WI38 (cell line): ENCODE measurements around the gene PSMG4.

Experiments used
- H3K4me3 ChIP-seq: 2 replicates; pipeline ENCODE4 v1.5.1; 2011; ENCODE audit warnings: low read depth, mild to moderate bottlenecking, control low read depth, low read length
- TF ChIP-seq, protein P1 (sequence below): IDR thresholded peaks from 2 replicates; pipeline ENCODE4 v1.5.1; 2012; ENCODE audit warnings: low read depth, mild to moderate bottlenecking, control low read depth, low read length

The PSMG4 gene

DNA sequence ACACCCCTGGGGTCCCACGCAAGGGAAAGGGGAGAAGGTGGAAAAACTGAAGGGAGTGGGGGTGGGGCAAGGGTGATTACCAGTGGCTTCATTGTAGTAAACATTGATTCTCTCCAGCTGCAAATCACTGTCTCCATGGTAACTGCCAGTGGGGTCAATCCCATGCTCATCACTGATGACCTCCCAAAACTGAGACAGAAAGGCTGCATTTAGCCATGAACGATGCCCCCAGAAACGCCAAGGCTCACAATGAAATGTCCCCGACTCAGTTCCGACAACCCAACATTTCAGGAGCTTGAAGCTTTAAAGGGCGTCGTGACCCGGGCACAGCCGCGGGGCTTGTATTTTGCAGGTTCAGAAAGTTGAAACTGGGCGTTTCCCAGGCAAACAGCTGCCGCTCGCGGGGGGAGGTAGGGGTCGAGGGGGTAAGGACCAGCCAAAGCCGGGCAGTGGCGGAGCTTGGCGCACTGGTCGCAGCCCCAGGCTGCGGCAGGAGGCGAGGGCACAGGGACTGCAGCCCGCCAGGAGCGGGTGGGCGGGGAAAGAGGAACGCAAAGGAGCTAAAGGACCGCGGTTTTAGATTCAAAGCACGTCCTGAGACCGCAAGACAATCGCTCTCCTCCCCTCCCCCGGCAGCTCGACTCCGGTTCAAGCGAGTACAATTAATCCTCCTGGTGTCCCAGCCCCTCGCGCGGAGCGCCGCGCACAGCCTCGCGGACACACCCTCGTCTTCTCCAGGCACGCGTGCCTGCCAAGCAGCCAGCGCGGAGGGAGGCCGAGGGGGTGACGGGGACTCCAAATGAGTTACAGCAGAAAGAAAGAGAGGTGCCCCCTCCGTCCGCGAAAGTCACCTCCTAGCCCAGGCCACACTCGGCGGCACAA lies 32.0 kb upstream of the PSMG4 start:
- TF ChIP-seq, protein P1, sequence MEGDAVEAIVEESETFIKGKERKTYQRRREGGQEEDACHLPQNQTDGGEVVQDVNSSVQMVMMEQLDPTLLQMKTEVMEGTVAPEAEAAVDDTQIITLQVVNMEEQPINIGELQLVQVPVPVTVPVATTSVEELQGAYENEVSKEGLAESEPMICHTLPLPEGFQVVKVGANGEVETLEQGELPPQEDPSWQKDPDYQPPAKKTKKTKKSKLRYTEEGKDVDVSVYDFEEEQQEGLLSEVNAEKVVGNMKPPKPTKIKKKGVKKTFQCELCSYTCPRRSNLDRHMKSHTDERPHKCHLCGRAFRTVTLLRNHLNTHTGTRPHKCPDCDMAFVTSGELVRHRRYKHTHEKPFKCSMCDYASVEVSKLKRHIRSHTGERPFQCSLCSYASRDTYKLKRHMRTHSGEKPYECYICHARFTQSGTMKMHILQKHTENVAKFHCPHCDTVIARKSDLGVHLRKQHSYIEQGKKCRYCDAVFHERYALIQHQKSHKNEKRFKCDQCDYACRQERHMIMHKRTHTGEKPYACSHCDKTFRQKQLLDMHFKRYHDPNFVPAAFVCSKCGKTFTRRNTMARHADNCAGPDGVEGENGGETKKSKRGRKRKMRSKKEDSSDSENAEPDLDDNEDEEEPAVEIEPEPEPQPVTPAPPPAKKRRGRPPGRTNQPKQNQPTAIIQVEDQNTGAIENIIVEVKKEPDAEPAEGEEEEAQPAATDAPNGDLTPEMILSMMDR = no peak
- H3K4me3 ChIP-seq = peak overlapping the region; percentile 52

- TF ChIP-seq, protein P1 = no peak
- H3K4me3 ChIP-seq = peak within 1 kb of the TSS; percentile 52
These were observed 31.2 kb upstream of the PSMG4 start, which contains the start of gene TUBB2B for GRCh38 chr6:3227363-3228045. TSS of gene TUBB2B (minus strand) at chr6:3227653. CDS start at chr6:3227543, 110 bp downstream.

DNA sequence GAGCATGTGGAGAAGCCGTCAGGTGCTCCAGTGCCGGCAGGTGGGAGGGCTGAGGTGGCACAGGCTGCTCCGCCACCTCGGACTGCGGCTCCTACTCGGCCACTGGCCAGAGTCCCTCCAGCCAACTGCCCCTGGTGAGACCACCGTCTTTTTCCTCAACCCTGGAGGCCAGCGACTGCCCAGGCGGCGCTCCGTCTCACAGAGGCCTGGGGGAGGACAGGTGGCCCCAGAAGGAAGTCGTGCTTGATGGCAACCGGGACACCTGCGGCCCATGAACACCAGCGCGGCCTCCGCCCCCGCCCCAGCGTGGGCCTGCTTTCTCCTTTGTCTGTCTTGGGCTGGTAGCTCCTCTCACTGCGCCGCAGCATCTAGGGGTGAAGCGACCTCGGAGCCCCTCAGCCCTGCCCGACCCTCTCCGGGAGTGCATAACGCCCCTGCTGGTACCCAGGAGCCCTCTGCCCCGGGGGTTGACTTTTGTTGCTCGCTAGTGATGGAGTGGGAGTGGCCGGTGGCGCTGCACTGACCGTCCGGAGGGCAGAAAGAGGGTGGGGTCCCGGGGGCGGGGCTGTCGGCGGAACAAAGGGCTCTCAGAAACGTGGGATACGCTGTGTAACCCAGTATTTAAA lies 30.6 kb upstream of the PSMG4 start:
- H3K4me3 ChIP-seq = no peak overlapping the region
- TF ChIP-seq, protein P1 = no peak

DNA sequence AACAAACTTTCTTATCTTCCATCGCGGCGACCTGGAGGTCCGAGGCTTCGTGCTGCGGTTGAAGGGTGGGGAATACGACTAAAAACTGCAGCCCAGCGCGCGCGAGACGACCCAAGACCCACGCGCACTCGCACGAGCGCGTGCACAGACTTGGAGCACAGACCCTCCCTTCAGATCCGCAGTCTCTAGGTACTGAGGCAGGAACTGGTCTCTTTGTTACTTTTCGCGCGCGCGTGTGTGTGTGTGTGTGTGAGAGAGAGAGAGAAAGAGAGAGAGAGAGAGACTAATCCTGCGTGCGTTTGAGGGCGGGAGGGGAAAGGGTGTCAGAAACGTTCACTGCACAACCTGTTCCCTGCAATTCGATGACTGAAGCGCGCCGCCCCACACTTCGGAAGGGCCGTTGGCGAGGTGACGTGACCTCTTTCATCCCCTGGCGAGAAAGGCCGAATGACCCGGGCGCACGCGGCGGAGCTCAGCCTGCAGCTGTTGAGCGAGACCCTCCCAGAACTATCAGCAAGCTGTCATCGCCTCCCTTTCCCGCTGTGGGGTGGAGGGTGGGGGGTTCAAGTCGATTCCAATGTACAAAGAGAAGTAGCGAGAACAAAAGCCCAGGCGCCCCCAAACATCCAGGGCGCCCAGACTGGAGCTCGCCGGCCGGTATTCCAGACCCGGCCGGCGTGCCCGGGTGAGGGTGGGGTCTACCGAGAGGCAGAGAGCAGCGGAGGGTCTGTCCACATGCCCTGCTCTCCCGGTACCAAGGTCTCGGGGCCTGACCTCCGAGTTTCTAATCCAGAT lies 29.8 kb upstream of the PSMG4 start:
- TF ChIP-seq, protein P1 = no peak
- H3K4me3 ChIP-seq = no peak overlapping the region

GRCh38 chr6:3229566-3230178 lies 29.1 kb upstream of the PSMG4 start:
- TF ChIP-seq, protein P1 = no peak
- H3K4me3 ChIP-seq = no peak overlapping the region

DNA sequence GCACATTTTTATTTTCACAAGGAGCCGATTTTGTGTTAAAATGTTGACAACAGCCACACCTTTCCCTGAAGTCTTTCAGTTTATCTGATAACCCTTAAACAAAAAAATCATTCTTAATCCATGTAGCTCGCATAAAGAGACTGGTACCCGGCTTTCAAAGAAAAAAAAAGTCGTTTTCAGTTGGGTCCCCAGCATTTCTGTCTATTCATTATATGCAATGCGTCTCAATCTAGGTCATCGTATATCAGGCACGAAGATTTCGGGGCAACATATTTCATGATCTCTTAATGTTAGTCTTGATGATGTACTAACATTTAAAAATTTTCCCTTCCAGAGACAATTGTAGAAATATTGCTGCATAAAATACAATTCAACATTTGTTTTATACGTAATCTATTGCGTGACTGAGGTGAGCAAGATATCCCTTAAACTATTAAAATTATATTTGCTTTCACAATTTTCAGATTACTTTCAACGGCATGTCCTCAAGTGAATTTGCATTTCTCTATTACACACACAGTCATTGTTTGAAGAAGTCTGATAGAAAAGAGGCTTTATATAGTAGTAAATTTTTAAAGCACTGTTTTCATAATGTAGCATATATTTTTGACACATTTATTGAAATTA lies 28.4 kb upstream of the PSMG4 start:
- TF ChIP-seq, protein P1 = no peak
- peak overlapping the region; percentile 76 for H3K4me3 ChIP-seq
